Measurements from ENCODE around the gene LPCAT1.
"Not testable (repeated sequence)": the region's sequence is repeated elsewhere in the genome, so short reads cannot be mapped to it uniquely, and the experiment has no call there.

LPCAT1 gene

DNA sequence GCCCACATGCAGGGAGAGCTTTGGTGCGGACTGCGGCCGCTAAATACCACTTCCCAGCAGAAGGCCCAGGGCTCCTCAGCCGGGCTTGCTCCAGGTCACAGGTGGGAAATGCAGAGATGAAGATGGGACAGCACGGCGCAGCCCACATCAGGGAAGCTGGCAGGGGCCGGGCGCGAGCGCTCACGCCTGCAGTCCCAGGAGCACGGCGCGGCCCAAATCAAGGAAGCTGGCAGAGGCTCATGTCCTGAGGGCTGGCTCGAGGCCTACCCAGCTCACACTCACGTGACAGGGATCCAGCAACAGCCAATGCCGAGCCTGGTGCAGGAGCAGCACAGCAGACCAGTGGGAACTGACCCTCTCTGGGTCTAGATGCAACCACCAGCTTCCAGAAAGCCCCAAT is 16.3 kb downstream of the LPCAT1 start:
- peak; percentile 56 for DNase-seq

DNA sequence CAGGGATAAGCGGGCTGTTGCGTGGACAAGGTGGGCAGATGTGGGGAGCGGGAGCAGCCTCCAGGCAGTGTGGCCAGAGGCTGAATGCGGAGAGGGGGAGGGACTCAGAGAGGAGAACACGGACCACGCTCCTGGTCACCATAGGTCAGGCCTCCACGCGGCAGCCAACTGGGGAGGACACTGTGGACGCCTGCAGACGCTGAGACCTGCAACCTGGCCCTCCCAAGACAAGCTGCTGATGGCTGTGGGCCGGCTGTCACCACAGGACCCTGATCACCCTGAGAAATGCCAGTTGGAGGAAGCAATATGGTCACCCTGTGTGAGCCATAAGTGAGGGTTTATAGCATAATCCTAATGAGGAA is 16.8 kb downstream of the LPCAT1 start:
- no peak for DNase-seq

DNA sequence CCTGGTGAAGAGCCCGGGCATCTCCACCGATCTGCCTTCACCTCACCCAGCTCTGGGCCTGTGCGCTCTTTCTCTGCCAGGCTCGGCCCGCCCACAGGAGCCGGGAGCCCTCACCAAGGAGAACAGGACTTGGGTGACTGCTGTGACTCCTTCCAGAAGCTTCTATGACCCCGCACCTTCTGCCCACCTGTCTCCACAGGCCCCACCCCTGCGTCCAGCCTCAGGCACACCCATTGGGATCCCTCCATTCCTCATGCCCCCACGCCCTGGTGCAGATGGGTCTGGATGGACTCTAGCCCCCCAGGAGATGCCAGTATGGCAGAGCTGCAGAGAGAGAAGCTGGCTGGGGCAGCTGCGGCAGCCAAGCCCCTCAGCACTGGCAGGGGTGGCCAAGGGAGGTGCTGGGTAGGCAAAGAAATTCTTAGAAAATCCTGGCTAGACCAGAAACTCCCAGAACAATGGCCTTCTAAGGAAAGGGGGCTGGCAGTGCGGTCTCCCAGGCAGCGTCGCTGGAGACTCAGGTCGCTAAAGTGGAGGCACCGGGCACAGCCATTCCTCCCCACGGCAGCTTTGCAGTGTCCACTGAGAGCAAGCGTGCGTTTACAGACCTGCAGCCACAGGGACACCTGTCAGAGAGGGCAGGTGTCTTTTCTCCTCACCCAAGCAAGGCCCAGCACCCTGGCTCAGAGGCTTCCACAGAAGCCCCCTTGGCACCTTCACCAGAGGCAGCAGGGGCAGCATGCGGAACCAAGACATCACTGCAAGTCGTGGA is 17.3 kb downstream of the LPCAT1 start:
- DNase-seq, result no peak

DNA sequence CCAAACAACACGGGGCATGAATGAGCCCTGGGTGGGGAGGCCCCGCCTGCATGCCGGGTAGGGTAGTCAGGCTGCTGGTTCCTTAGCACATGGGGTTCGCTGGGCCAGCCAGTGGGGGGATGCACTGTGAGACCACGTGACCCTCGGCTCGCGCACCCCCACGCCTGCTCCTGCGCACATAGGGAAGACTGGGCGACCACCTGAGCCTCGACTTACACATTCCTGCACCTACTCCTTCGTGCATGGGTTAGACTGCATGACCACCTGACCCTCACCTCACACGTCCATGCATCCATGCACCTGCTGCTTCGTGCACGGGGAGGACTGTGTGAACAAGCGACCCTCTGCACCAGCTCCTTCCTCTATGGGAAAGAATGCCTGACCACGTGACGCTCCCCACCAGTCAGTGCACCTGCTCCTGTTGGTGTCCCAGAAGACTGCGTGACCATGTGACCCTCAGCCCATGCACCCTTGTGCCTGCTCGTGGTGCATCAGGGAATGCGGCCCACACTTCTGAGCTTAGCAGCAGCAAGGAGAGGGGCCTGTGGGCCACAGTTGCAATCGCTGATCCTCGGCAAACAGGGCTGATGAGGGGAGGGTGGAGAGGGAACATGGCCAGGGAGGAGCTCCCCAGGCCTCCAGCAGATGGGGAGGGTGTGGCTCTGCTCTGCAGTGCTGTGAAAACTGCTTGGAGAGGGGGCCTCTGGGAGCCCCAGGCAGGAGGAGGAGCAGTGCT is 18.1 kb downstream of the LPCAT1 start:
- no peak for DNase-seq

DNA sequence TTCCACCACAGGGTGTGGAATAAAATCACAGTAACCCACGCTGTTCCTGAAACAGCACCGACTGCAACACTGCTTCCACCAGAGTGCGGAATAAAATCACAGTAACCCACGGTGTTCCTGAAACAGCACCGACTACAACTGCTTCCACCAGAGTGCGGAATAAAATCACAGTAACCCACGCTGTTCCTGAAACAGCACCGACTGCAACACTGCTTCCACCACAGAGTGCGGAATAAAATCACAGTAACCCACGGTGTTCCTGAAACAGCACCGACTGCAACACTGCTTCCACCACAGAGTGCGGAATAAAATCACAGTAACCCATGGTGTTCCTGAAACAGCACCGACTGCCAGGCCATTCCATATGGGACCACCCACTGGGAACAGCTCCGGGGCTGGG is 18.7 kb downstream of the LPCAT1 start:
- not testable (repeated sequence) for DNase-seq

DNA sequence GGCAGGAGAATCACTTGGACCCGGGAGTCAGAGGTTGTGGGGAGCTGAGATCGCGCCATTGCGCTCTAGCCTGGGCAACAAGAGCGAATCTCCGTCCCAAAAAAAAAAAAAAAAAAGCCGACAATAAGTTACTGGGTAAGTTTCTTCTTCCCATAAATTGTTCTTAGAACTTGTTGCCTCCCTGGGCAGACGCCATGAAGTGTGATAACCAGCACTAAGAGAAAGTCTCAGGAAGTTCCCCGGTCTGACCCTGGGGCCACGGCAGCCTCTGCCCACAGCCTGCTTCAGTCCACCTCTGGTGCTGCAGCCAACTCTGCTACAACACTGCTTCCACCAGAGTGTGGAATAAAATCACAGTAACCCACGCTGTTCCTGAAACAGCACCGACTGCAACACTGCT is 19.1 kb downstream of the LPCAT1 start:
- DNase-seq, result no peak

DNA sequence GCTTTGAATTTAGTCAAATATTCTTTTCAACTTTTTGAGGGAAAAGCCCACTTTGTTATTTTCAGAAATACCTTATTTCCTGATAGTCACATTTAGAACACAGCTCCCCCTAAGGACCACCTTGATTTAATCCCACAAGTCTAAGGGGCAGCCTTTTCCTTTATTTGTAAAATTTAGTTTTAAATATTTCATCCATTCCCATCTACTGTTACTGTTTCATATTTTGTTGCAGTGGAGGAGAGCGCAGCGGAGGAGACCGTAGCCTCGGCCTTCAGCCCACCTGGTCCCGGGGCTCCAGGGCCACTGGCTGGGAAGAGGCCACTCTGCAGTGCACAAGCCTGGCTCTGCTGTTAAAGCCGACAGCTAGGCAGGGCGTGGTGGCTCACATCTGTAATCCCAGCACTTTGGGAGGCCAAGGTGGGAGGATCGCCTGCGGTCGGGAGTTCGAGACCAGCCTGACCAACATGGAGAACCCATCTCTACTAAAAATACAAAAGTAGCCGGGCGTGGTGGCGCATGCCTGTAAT is 19.6 kb downstream of the LPCAT1 start:
- no peak for DNase-seq

DNA sequence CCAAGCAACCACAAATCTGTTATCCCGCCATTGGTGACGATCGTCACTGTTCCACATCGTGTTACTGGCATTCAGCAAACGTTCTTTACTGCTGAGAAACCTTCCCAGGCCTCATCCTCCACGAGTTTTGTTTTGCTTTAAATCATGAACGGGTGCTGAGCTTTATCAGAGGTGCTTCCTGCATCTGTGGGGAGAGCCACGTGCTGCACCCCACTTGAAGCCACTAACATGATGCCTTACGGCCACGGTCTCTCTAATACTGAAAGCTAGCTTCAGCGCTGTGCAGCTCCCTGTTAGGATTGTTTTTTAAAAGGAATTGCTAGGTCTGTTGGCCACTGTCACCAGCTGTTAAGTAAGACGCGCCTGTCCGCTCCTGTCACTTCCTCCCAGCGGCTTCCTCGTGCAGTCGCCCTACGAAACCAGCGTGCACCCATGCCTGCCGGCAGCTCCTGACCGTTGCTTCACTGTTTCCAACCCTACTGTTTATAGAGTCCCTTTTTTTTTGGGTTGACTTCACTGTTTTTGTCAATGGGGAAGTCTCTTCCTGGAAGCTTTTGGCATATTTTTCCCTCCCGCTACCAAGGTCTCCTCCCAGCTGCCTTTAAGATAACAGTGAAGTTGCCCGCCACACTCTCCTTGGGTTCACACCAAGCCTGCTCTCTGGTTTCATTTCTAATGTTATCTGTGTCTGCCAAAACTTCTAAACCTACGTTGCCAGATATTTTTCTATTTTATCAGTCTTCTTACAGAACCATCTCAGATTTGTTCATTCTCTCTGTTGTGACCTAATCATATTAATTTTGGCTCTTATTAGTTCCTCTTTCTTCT is 20.3 kb downstream of the LPCAT1 start:
- DNase-seq, result no peak

DNA sequence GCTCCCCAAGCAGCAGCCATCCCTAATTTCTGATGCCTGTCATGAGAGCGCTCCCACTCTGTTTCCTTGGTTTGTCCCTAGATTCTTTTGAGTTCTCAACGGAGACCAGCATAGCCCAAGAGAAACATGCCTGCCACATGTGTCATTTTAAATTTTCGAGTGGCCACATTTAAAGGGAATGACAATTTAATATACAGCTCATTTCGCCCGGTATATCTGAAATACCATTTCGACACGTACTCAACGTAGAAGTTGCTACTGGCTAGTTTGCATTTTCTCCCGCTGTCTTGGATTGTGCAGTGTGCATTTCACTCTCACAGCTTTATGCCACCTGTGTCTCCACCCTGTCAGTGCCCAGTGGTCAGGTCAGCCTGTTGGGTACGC is 21.0 kb downstream of the LPCAT1 start:
- no peak for DNase-seq

DNA sequence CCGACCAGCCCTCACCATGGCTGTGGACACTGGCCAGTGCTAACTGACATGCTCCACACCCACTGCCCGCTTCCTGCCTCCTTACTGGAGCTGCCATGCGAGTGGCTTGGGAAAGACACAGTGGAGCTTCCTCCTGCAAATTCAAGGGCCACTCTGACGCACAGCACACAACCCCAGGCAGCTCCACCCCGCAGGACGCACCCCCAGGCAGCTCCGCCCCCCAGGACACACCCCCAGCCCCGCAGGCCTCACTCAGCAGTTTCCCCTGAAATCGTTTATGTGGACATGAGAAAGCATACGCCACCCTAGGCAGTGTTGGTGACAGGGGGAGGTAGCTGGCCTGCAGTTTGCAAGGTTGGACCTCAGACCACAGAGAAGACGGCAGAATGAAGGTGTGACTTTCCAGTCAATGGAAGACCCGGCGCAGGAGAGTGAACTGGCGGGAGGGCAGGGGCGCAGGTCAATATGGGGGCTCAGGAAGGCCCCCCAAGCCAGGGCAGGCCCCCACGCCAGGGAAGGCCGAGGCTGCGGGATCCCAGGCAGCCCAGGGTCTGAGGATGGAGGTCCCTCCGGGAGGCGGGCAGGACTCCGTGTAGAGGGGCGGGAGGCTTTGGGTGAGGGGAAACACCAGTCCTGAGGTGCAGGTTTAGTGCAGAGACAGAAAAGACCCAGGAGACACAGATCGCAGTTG is 21.6 kb downstream of the LPCAT1 start:
- DNase-seq, result no peak

DNA sequence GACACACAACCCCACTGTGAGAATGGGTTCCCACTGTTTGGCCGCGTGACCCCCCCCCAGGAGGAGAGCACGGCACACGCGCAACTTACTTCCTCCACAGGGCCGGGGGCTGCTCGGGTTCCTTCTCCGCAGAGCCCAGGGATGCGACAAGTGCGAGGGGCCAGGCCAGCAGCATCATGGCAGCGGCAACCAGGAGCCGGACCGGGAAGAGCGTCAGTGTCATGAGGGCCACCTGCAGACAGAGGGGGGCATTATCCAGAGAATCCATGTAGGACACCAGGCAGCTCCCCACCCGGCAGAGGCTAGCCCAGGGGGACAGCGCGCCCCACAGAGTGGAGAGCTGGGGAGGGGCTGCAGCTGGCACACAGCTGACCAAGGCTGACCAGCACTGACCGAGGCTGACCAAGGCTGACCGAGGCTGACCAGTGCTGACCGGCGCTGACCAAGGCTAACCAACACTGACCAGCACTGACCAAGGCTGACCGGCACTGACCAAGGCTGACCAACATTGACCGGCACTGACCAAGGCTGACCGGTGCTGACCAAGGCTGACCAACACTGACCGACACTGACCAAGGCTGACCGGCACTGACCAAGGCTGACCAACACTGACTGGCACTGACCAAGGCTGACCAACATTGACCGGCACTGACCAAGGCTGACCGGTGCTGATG is 22.3 kb downstream of the LPCAT1 start:
- DNase-seq, result no peak

DNA sequence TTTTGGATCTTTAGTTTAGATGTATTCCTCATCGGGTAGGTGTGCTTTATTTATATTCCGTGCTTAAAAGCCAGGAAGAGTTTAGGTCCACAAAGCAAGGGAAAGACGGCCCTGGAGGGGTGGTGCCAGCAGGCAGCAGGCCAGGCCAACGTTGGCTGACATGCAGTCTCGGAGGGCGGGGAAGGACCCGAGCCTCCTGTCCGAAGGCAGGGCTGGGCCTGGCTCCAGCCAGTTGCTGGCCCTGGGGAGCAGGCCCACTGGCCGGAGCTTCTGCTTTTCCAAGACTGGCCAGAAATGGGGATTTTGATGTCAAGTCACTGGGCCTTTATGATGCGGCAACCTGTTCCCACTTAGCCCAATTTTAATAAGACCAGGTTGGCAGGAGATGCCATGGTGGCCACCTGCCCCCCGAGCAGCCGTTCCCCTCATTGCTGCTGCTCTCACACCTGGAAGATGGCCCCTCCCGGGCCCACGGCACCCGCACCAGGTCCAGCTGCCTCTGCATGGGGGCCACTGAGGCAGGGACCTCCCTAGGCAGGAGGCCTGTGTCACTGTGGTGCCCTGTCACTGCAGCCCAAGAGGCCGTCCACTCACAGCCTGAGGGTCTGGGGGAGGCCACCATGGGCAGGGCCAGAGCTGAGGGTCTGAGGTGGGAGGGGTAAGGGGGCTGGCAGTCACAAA is 23.2 kb downstream of the LPCAT1 start:
- no peak for DNase-seq

DNA sequence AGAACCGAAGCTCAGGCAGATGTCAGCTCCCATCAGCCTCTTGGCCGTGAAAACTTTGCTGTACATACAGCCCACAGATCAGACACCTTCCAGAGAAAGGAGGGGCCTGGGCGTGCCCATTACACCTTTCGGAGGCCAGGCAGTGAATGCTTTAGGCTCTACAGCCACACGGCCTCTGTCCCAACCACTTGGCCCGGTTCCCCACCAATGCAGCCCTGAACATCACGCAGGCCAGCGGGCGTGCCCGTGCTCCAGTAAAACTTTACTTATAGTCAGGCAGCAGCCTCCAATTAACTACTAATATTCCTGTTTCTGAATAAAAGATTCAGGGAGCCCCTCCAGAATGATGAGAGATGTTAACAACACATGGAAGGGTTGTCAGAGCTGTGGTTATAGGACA is 23.9 kb downstream of the LPCAT1 start:
- no peak for DNase-seq

DNA sequence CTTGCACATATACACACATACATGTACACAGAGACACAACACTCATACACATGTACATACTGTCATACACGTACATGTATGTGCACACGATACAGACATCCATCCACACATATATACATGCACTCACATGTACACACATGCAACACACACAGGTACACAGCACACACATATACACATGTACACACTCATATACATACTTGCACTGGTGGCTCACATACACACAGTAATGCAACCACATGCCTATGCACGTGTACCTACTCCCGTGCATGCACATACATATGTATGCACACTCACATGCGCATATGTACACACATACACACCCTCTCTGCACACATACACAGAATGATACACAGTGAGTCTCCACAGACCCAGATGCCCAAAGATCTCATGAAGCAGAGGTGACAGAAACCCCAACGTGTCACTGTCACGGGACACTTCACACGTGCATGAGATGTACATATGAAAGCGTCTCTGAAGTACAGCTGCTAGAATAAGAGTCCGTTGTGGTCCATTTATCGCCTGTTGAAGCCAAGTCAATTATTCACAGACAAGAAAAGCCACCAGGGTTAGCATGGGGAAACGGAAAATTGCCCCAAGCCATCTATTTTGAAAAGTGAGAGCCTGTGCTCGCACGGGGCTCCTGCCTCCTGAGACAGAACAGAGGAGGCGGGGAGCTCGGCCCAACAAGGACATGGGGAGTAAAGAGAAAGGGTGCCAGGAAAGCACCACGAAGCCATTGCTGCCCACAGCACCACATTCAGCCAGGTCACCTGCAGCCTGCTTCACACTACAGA is 24.9 kb downstream of the LPCAT1 start:
- DNase-seq, result no peak

DNA sequence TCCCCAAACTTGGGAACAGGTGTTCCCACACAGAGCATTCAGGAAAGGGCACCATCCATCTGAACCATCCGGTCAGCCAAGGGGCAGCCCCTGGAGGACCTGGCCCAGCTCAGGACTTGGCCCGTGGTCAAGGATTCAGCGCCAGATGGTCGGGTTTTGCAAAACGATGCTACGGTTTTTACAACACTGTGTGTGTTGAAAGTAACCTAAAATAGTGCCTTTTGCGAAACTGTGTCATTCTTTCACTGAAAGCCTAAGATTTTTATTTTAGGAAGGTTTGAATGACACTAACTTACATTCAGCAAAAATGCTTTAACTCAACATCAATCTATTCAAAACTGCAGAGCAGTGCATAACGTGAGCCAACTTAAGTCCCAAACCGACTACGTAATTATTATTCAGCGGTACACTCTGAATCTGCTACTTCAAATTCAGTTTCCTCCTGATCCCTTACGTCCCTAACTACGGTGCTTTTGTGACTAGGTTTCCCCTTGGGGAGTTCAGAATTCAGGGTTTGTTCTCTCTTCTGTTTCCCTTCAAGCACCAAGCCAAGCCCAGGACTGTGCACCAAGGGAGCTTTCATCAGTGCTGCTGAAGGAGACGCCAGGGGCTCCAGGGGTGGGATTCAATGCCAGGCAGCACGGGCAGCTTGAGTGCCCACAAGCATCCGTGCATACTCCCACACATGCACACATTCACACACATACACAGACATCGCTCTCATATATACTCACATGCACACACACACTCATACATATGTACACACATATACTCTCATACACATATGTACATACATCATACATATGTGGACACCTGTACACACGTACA is 25.8 kb downstream of the LPCAT1 start:
- DNase-seq, result no peak

DNA sequence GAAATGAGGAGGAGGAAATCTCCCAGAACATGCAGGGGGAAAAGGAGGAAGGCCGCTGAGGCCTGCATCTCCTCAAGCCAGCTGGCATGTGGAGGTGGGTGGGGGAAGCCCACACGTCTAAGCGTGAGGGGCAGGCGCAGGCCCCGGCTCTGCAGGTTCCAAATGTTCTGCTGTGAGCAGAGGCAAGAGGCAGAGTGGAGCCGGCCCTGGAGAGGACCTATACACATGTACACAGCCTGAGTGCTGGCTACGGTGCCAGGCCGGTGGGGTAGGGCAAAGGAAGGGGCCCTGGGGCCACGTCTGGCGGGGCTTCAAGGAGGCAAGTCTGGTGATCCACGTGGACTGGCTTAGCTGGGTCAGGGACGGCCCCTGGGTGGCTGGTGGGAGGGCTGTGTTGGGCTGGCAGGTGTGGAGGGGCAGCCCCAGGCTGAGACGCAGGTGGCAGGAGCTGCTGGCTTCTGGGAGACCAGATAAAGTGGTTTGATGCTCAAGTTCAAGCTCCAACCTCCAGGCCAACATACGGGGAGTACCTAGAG is 26.4 kb downstream of the LPCAT1 start:
- no peak for DNase-seq

DNA sequence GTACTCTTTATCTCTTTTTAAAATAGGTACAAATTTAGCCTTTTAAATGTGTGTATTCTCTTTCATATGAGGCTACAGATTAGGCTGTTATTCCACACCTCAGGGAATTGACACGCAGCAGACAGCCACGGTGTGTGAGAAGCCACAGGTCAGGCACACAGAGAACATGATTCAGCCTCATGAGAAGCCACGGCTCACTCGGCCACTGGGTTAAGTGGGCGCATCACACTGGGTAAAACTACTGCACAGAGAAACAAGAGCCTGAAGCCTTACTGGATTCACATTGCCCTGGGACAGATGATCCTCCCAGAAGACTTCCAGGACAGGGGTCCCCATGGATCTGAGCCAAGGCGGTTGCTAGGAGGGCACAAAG is 28.2 kb downstream of the LPCAT1 start:
- DNase-seq, result no peak

DNA sequence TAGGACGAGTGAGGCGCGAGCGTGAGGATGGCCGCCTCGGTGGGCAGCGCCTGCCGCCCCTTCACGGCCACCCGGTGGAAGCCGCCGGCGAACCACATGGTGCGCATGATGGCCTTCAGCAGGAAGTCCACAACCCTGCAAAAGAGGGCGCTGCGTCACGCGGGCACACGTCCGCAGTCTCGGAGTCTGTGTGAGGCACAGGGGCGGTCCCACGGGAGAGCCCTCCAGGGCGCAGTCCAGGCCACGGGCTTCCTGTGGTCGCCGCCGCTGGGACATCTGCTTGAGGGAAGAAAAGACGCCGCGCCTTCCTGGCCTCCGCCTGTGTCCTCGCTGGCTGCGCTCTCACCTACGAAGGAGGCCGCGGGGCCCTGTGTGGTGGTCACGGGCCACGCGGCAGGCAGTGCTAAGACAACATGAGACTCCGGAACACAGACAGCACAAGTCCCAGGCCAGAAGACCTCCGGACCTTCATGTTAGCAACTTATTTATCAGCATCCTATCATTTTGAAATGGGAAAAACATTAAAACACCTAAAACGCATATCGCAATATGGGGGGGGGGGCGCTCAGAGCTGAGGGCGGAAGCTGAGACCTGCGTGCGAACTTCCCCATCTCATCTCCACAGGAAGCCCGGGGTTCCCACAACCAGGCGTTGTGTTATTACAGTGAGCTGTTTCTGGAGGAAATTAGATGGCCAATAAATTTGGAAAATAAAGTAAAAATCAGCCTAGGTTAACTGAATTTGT is 28.8 kb downstream of the LPCAT1 start:
- no peak for DNase-seq

DNA sequence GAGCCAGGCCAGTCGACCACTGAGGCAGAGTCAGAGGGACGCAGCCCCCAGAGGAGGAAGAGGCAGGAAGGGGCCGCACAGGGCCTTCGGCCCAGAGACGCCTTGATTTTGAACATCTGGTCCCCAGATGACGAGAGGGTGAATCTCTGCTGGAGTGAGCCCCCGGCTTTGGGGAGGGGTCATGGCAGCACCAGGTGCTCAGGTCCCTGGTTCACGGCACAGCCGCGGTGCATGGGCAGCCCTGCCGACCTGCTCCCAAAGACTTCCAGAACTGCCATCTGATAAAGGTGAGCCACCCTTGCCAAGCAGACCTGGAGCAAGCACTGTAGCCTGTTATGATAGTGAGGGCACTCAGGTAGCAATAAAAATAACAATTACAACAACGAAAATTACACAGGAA is 29.8 kb downstream of the LPCAT1 start:
- no peak for DNase-seq

Data from activated effector memory CD4-positive, alpha-beta T cell treated with anti-CD3 and anti-CD28 coated beads, Interleukin-2, amount 50 U/mL, for 16 hours (primary cell).